PFSK-1 (cell line): ENCODE measurements around the gene HCST.

Experiments
- REST ChIP-seq, 2 experiments: IDR thresholded peaks; 2 replicates each; pipeline versions ENCODE4 v1.6.1 to v1.8.0; 2011 to 2012; ENCODE audit warnings: low read depth in 2 of 2, low read length in 2 of 2, control low read depth in 1 of 2, inconsistent platforms in 1 of 2, mild to moderate bottlenecking in 1 of 2, moderate library complexity in 1 of 2; ENCODE audit not compliant: insufficient read depth in 1 of 2
- TAF1 ChIP-seq: IDR thresholded peaks from 2 replicates; pipeline ENCODE4 v1.6.1; 2012; ENCODE audit warnings: low read length, control low read depth, borderline replicate concordance; ENCODE audit not compliant: insufficient read depth

- TF ChIP-seq REST (IDR thresholded peaks at IDR 0.05; ENCODE audit: insufficient read depth in 1 of 2, low read depth in 2 of 2, low read length in 2 of 2) = no peak
- no peak for TF ChIP-seq TAF1
Measured at GRCh38 chr19:35903550-35904179, 1.3 kb downstream of the HCST start.
